GM19324 (cell line): ENCODE measurements around the gene RFPL4A.

Experiments
- ATAC-seq: cut with Tn5 transposase; IDR thresholded peaks from one replicate; pipeline ENCODE4 v1.9.1; 2021; ENCODE audit warnings: mild to moderate bottlenecking, moderate library complexity; ENCODE audit not compliant: unreplicated experiment, low FRiP score

RFPL4A gene

GRCh38 chr19:55801416-55801815 is 42.5 kb downstream of the RFPL4A start:
- ATAC-seq, result no peak

GRCh38 chr19:55802281-55802680 is 43.4 kb downstream of the RFPL4A start:
- ATAC-seq, result no peak

GRCh38 chr19:55809381-55810058 is 50.6 kb downstream of the RFPL4A start:
- no peak for ATAC-seq

- no peak for ATAC-seq
Observed at GRCh38 chr19:55811340-55811739, 52.4 kb downstream of the RFPL4A start.

GRCh38 chr19:55812449-55812848 is 53.6 kb downstream of the RFPL4A start:
- ATAC-seq, result no peak
